Cardiac ventricle fibroblast (primary cell): ENCODE measurements around the gene DNAH9. TPM values are rescaled to one million over a fixed set of nuclear protein-coding genes. Genes with fewer than 3 reads are reported as not detected.

Source experiments
- total RNA-seq: library from RNA; depleted of rRNA; stranded (reverse); fragments of >200 nt; gene quantifications from 2 replicates; pipeline ENCODE4 v1.2.3, GENCODE V29; 2015

DNAH9 gene
- not detected in 2 replicates for total RNA-seq

GRCh38 chr17:11598274-11599221 is at the start of gene DNAH9:
TSS of gene DNAH9 (plus strand) at chr17:11598470. CDS start at chr17:11598499, 29 bp downstream.

GRCh38 chr17:11997147-11997971 is 399.1 kb downstream of the DNAH9 start, which contains the start of gene ZNF18:
TSS of gene ZNF18 (minus strand) at chr17:11997475. CDS start at chr17:11992829, 4,646 bp downstream.

